ENCODE results near the gene MACROD1. TPM values are rescaled to one million over a fixed set of nuclear protein-coding genes. Genes with fewer than 3 reads are reported as not detected.

MACROD1 gene
- polyA plus RNA-seq, 1 experiment = 8.1 TPM

DNA sequence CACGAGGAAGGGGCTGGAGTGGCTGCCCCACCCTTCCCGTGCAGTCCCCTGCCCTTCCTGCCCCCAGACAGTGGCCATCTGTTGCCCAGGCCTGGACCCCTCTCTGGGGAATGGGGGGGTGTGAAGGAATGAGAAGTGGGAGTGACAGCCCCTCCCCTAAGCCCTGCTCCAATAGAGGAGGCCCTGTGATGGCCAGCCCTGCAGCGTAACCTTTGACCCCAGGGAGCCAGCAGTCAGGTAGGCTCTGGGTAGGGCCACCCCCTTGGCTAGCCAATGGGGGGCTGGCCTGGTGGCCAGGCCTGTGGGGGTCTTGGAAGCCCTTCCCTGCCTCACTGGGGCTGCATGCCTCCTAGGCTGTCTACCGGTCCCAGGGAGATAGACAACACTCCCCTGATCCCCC lies 123.6 kb downstream of the MACROD1 start:
- no peaks in the 10 kb centered on the region; the same call in 1 of the 2 replicates for H3K9me3 ChIP-seq (ENCODE audit: control insufficient read depth, insufficient read depth, low read length)
- no peak overlapping the region for H3K27ac ChIP-seq (ENCODE audit: low read depth, low read length)
- DNase-seq (ENCODE audit: low read depth, low spot score) = no peak
- H3K27me3 ChIP-seq (ENCODE audit: control insufficient read depth, insufficient read depth, low read length) = peaks cover 12% of the 10 kb centered on the region
- ChIA-PET CTCF (no interaction called here), POLR2A (no interaction called here)
- H3K4me3 ChIP-seq (ENCODE audit: low read depth, low read length) = no peak overlapping the region
- TF ChIP-seq, protein P1, sequence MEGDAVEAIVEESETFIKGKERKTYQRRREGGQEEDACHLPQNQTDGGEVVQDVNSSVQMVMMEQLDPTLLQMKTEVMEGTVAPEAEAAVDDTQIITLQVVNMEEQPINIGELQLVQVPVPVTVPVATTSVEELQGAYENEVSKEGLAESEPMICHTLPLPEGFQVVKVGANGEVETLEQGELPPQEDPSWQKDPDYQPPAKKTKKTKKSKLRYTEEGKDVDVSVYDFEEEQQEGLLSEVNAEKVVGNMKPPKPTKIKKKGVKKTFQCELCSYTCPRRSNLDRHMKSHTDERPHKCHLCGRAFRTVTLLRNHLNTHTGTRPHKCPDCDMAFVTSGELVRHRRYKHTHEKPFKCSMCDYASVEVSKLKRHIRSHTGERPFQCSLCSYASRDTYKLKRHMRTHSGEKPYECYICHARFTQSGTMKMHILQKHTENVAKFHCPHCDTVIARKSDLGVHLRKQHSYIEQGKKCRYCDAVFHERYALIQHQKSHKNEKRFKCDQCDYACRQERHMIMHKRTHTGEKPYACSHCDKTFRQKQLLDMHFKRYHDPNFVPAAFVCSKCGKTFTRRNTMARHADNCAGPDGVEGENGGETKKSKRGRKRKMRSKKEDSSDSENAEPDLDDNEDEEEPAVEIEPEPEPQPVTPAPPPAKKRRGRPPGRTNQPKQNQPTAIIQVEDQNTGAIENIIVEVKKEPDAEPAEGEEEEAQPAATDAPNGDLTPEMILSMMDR (IDR thresholded peaks at IDR 0.05; ENCODE audit: low read depth, low read length) = no peak

DNA sequence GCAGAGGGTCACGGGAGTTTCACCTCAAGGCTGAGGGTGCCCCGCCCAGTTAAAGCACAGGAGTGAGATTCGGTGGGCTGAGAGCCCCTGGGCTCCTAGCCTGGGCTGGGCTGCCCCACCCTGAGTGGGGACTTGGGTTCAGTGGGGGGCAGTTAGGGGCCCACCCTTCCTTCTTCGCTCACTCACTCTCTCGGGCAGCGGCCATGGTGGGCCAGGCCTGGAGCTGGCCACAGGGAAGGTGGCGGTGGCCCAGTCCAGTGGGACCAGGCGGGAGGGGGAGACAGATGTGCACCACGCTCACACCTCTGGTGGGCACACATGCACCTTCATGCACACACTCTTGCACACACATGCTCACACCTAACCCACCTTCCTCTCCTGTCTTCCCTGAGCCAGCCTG lies 124.1 kb downstream of the MACROD1 start:
- no peak for DNase-seq (ENCODE audit: low read depth, low spot score)
- Histone ChIP-seq H3K27me3 (ENCODE audit: control insufficient read depth, insufficient read depth, low read length) (peaks cover 16% of the 10 kb centered on the region), H3K9me3 (ENCODE audit: control insufficient read depth, insufficient read depth, low read length) (no peaks in the 10 kb centered on the region; the same call in 1 of the 2 replicates), H3K27ac (ENCODE audit: low read depth, low read length) (no peak overlapping the region), H3K4me3 (ENCODE audit: low read depth, low read length) (no peak overlapping the region)
- TF ChIP-seq, protein P1 (IDR thresholded peaks at IDR 0.05; ENCODE audit: low read depth, low read length) = no peak
- POLR2A ChIA-PET = no interaction called here
- CTCF ChIA-PET = interaction anchor here (0.7 kb wide), 1 partner anchor 79 kb away, joined by 8 read pairs; no protein-coding TSS in a partner anchor

DNA sequence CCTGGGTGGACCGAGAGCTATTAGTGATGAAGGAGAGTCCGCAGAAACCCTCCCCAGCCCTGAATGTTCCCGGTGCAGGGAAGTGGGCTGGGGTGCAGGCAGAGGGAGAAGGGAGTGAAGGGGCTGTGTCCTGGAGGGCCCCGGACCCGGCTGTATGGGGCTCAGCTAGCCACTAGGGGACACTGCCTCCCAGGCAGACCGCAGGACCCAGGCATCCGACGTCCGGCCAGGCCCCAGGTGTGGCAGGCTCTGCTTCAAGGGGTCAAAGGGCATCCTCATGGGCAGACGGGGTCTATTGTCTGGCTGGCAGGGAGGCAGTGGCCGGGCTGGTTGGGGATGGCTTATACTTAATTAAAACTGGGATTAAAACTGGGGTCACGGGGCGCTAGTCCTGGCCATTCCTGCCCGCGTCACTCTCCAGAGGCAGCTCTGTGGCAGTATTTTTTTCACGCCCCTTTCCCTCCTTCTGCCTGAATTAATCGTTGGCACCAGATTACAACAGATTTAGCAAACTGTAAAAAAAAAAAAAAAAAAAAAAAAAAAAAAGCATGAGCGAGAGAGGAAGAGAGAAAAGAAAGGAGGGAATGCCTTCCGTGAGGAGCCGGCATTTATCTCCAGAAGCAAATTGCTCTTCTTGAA lies 125.1 kb downstream of the MACROD1 start:
- POLR2A ChIA-PET = no interaction called here
- CTCF ChIA-PET = interaction anchor here (0.6 to 0.7 kb wide), 2 partner anchors 80 to 109 kb away, joined by 3 to 8 read pairs; no protein-coding TSS in a partner anchor

DNA sequence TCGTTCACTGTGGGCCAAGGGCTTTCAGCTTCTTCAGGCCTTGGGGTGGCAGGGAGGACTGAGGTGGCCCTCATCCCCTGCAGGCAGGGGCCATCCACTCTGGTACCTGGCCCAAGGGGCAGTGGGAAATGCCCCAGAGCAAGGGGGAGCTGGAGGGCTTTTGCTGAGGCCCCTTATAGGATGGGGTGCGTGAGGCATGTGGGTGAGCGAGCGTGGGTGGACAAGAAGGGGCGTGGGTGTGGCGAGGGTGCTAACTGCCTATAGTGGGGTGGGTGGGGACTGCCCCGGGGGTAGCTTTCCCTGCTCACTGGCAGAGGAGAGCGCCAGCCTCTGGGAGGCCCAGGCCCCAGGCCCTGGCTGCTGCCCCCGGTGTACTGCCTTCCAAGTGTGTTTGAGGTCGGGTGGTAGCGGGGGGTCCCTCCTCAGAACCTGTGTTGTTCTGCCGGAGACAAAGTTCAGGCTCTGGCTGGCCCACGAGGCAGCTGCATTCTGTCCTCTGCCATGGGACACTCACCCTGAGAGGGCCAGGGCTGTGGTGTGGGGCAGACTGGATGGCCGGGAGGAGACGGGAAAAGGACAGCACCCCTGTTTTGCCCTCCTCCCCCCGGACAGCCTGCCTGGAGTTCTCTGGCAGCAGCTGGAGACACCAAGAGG lies 126.8 kb downstream of the MACROD1 start:
- H3K27me3 ChIP-seq (ENCODE audit: control insufficient read depth, insufficient read depth, low read length) = peaks cover 33% of the 10 kb centered on the region
- DNase-seq (ENCODE audit: low read depth, low spot score) = no peak
- no peaks in the 10 kb centered on the region; the same call in 1 of the 2 replicates for H3K9me3 ChIP-seq (ENCODE audit: control insufficient read depth, insufficient read depth, low read length)
- no peak overlapping the region for H3K27ac ChIP-seq (ENCODE audit: low read depth, low read length)
- ChIA-PET CTCF (no interaction called here), POLR2A (no interaction called here)
- no peak overlapping the region for H3K4me3 ChIP-seq (ENCODE audit: low read depth, low read length)
- TF ChIP-seq, protein P1 (IDR thresholded peaks at IDR 0.05; ENCODE audit: low read depth, low read length) = no peak

More for the DNA sequence above, 125.1 kb downstream of the MACROD1 start:
- no peak overlapping the region for H3K27ac ChIP-seq (ENCODE audit: low read depth, low read length)
- no peak overlapping the region for H3K4me3 ChIP-seq (ENCODE audit: low read depth, low read length)
- H3K9me3 ChIP-seq (ENCODE audit: control insufficient read depth, insufficient read depth, low read length) = no peaks in the 10 kb centered on the region; the same call in 1 of the 2 replicates
- H3K27me3 ChIP-seq (ENCODE audit: control insufficient read depth, insufficient read depth, low read length) = peaks cover 20% of the 10 kb centered on the region
- DNase-seq (ENCODE audit: low read depth, low spot score) = no peak
- TF ChIP-seq, protein P1 (IDR thresholded peaks at IDR 0.05; ENCODE audit: low read depth, low read length) = peak; percentile 42

DNA sequence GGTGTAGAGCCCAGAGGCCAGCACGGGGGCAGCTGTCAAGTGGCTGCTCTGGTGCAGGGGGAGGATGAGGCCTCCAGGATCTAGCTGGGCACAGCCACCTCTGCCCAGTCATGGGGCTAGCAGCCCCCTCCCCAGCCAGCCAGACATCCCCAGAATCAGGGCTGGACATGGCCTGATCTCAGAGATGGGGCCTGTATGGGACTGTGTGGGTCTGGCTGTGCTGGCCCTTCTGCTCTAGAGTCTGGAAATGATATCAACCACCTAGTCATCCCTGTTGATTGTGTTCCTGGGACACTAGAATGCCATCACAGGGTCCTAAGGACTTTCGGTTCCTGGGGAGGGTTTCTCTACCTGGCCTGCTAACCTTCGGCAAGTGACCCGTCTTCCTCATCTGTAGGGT lies 127.4 kb downstream of the MACROD1 start:
- Histone ChIP-seq H3K27ac (ENCODE audit: low read depth, low read length) (no peak overlapping the region), H3K9me3 (ENCODE audit: control insufficient read depth, insufficient read depth, low read length) (no peaks in the 10 kb centered on the region; the same call in 1 of the 2 replicates), H3K27me3 (ENCODE audit: control insufficient read depth, insufficient read depth, low read length) (peaks cover 37% of the 10 kb centered on the region), H3K4me3 (ENCODE audit: low read depth, low read length) (no peak overlapping the region)
- TF ChIP-seq, protein P1 (IDR thresholded peaks at IDR 0.05; ENCODE audit: low read depth, low read length) = no peak
- no peak for DNase-seq (ENCODE audit: low read depth, low spot score)
- CTCF ChIA-PET = no interaction called here
- POLR2A ChIA-PET = no interaction called here

All from AG04450 (cell line).